HCT116 (cell line): ENCODE measurements around the gene PAQR6.
A peak's percentile ranks its signal among the peaks of the same experiment; 100 is the strongest.

Experiments
- CEBPB ChIP-seq: IDR thresholded peaks from 2 replicates; pipeline ENCODE4 v1.6.1; 2012; ENCODE audit warnings: low read depth
- EGR1 ChIP-seq: IDR thresholded peaks from 2 replicates; pipeline ENCODE4 v1.6.1; 2012; ENCODE audit warnings: low read depth
- ELF1 ChIP-seq: IDR thresholded peaks from 2 replicates; pipeline ENCODE4 v1.6.1; 2012; ENCODE audit warnings: low read depth, borderline replicate concordance
- EZH2 ChIP-seq: fragments of 200-600 bp; sonication (generic); IDR thresholded peaks from 2 replicates; pipeline ENCODE4 v1.6.1; 2017; ENCODE audit warnings: antibody characterized with exemption, mixed run types
- FOSL1 ChIP-seq: IDR thresholded peaks from 2 replicates; pipeline ENCODE4 v1.6.1; 2012; ENCODE audit warnings: low read depth
- POLR2A ChIP-seq: IDR thresholded peaks from 2 replicates; pipeline ENCODE4 v1.7.0; 2011; ENCODE audit warnings: borderline replicate concordance; ENCODE audit not compliant: insufficient read depth, insufficient read length; ENCODE audit errors: extremely low read depth
- POLR2AphosphoS5 ChIP-seq: IDR thresholded peaks from 2 replicates; pipeline ENCODE4 v1.6.1; 2011; ENCODE audit warnings: mild to moderate bottlenecking, low read depth, low read length, moderate library complexity
- RAD21 ChIP-seq: IDR thresholded peaks from 2 replicates; pipeline ENCODE4 v1.6.1; 2012; ENCODE audit warnings: low read depth, mild to moderate bottlenecking
- REST ChIP-seq: IDR thresholded peaks from 2 replicates; pipeline ENCODE4 v1.6.1; 2012; ENCODE audit warnings: low read depth
- ZNF274 ChIP-seq: fragments of 200-500 bp; sonication (Bioruptor generic); IDR thresholded peaks from 2 replicates; pipeline ENCODE4 v1.6.1; 2014; ENCODE audit warnings: mild to moderate bottlenecking, low read depth, low read length, inconsistent platforms
- TF ChIP-seq, protein P1 (sequence below), 3 experiments: fragments of 200-600 bp in 1 of 3; sonication (generic) in 1 of 3; IDR thresholded peaks in 2 of 3; conservative IDR thresholded peaks in 1 of 3; 2 replicates each; pipeline ENCODE4 v1.5.1; 2012 to 2017; ENCODE audit warnings: low read depth in 2 of 3, low read length in 2 of 3, antibody characterized with exemption in 1 of 3, borderline replicate concordance in 1 of 3, control low read depth in 1 of 3, mild to moderate bottlenecking in 1 of 3, mixed read lengths in 1 of 3, mixed run types in 1 of 3, moderate library complexity in 1 of 3; ENCODE audit not compliant: insufficient read depth in 1 of 3
- TF ChIP-seq, protein P2 (sequence below): IDR thresholded peaks from 2 replicates; pipeline ENCODE4 v1.6.1; 2012

- TF ChIP-seq EGR1 (peak; percentile 85), POLR2A (peak; percentile 48), POLR2AphosphoS5 (peak; percentile 76), EZH2 (no peak), ZNF274 (no peak), ELF1 (peak; percentile 78), CEBPB (no peak), REST (no peak), FOSL1 (no peak), RAD21 (no peak)
- TF ChIP-seq, protein P1, sequence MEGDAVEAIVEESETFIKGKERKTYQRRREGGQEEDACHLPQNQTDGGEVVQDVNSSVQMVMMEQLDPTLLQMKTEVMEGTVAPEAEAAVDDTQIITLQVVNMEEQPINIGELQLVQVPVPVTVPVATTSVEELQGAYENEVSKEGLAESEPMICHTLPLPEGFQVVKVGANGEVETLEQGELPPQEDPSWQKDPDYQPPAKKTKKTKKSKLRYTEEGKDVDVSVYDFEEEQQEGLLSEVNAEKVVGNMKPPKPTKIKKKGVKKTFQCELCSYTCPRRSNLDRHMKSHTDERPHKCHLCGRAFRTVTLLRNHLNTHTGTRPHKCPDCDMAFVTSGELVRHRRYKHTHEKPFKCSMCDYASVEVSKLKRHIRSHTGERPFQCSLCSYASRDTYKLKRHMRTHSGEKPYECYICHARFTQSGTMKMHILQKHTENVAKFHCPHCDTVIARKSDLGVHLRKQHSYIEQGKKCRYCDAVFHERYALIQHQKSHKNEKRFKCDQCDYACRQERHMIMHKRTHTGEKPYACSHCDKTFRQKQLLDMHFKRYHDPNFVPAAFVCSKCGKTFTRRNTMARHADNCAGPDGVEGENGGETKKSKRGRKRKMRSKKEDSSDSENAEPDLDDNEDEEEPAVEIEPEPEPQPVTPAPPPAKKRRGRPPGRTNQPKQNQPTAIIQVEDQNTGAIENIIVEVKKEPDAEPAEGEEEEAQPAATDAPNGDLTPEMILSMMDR (IDR thresholded peaks at IDR 0.05 in 2 of 3, conservative IDR thresholded peaks at IDR 0.05 in 1 of 3; ENCODE audit: borderline replicate concordance in 1 of 3, insufficient read depth in 1 of 3, low read depth in 2 of 3, low read length in 2 of 3): peak in 2 of 3 experiments; percentile 12 to 44; a peak in 2 of 6 replicates
- TF ChIP-seq, protein P2, sequence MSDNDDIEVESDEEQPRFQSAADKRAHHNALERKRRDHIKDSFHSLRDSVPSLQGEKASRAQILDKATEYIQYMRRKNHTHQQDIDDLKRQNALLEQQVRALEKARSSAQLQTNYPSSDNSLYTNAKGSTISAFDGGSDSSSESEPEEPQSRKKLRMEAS: peak; percentile 59
Observed at GRCh38 chr1:156193488-156194299, 54.2 kb downstream of the PAQR6 start, which contains the start of gene SLC25A44.
